ENCODE results near the gene RALB.
"Not testable (repeated sequence)": the region's sequence is repeated elsewhere in the genome, so short reads cannot be mapped to it uniquely, and the experiment has no call there.

RALB gene

GRCh38 chr2:120299561-120299960, 46.9 kb downstream of the RALB start:
- no peak for DNase-seq

- no peak for DNase-seq
Measured at GRCh38 chr2:120300385-120300784, 47.7 kb downstream of the RALB start.

GRCh38 chr2:120301284-120301683, 48.6 kb downstream of the RALB start:
- no peak for DNase-seq

- DNase-seq, result no peak
Measured at GRCh38 chr2:120302301-120302700, 49.6 kb downstream of the RALB start.

GRCh38 chr2:120303177-120303576, 50.5 kb downstream of the RALB start:
- DNase-seq, result no peak

- no peak for DNase-seq
Measured at GRCh38 chr2:120305296-120305695, 52.6 kb downstream of the RALB start.

- no peak for DNase-seq
Measured at GRCh38 chr2:120305937-120306490, 53.4 kb downstream of the RALB start.

- no peak for DNase-seq
Measured at GRCh38 chr2:120307482-120307881, 54.8 kb downstream of the RALB start.

GRCh38 chr2:120308038-120308910, 55.6 kb downstream of the RALB start:
- no peak for DNase-seq

GRCh38 chr2:120310136-120310535, 57.5 kb downstream of the RALB start:
- no peak for DNase-seq

GRCh38 chr2:120310841-120311240, 58.2 kb downstream of the RALB start:
- DNase-seq, result not testable (repeated sequence)

GRCh38 chr2:120312076-120312475, 59.4 kb downstream of the RALB start:
- DNase-seq, result no peak

- peak; percentile 81 for DNase-seq
Measured at GRCh38 chr2:120312860-120313694, 60.4 kb downstream of the RALB start.

- no peak for DNase-seq
Measured at GRCh38 chr2:120313695-120314615, 61.3 kb downstream of the RALB start.

- no peak for DNase-seq
Measured at GRCh38 chr2:120314690-120315366, 62.2 kb downstream of the RALB start.

- no peak for DNase-seq
Measured at GRCh38 chr2:120315367-120316033, 62.8 kb downstream of the RALB start.

- no peak for DNase-seq
Measured at GRCh38 chr2:120316071-120316470, 63.4 kb downstream of the RALB start.

GRCh38 chr2:120316528-120317179, 64.0 kb downstream of the RALB start:
- no peak for DNase-seq

- no peak for DNase-seq
Measured at GRCh38 chr2:120317180-120317533, 64.5 kb downstream of the RALB start.

- DNase-seq, result no peak
Measured at GRCh38 chr2:120317916-120318315, 65.3 kb downstream of the RALB start.

GRCh38 chr2:120318626-120319025, 66.0 kb downstream of the RALB start:
- no peak for DNase-seq

Data from stimulated activated CD4-positive, alpha-beta T cell treated with anti-CD3 and anti-CD28 coated beads, Interleukin-1b, Interleukin-23, amount 100 ng/mL, for 48 hours (primary cell).